Mesodermal cell (in vitro differentiated cells): ENCODE measurements around the gene GNA12.
A peak's percentile ranks its signal among the peaks of the same experiment; 100 is the strongest.
"Not testable (repeated sequence)": the region's sequence is repeated elsewhere in the genome, so short reads cannot be mapped to it uniquely, and the experiment has no call there.

Experiments
- H3K27ac ChIP-seq: 2 replicates; pipeline ENCODE4 v1.7.0; 2013; ENCODE audit warnings: mild to moderate bottlenecking, low read depth, low read length, moderate library complexity; ENCODE audit not compliant: severe bottlenecking
- H3K36me3 ChIP-seq: 2 replicates; pipeline ENCODE4 v1.7.1; 2013; ENCODE audit warnings: mild to moderate bottlenecking, low read length, moderate library complexity; ENCODE audit not compliant: control insufficient read depth, insufficient read depth
- H3K4me1 ChIP-seq: one replicate; pipeline ENCODE4 v1.7.1; 2013; ENCODE audit warnings: mild to moderate bottlenecking, low read length; ENCODE audit not compliant: insufficient read depth, control insufficient read depth, poor library complexity, severe bottlenecking
- H3K4me3 ChIP-seq: 2 replicates; pipeline ENCODE4 v1.7.0; 2013; ENCODE audit warnings: low read length, control low read depth, mild to moderate bottlenecking; ENCODE audit not compliant: insufficient read depth, poor library complexity, severe bottlenecking; ENCODE audit errors: extremely low read depth
- H3K9me3 ChIP-seq: 2 replicates; pipeline ENCODE4 v1.7.1; 2013; ENCODE audit warnings: mild to moderate bottlenecking, low read length, moderate library complexity; ENCODE audit not compliant: control insufficient read depth
- WGBS, 2 experiments: methylation state at CpG; one replicate each; pipeline ENCODE4 v1.1.5; 2013; ENCODE audit warnings: missing lambda C conversion rate in 2 of 2; ENCODE audit not compliant: insufficient coverage in 2 of 2; 5-methylcytosine and 5-hydroxymethylcytosine counted together

GNA12 gene

GRCh38 chr7:2734751-2735571, 109.1 kb downstream of the GNA12 start:
- Histone ChIP-seq H3K27ac (no peak overlapping the region), H3K9me3 (no peaks in the 10 kb centered on the region), H3K4me1 (peaks cover 6% of the 10 kb centered on the region), H3K4me3 (no peak overlapping the region), H3K36me3 (peaks cover 56% of the 10 kb centered on the region)
- 89 to 93% methylated on average over 17 to 30 of the region's 33 CpGs for WGBS, 2 experiments

GRCh38 chr7:2734084-2734686, 109.9 kb downstream of the GNA12 start:
- Histone ChIP-seq H3K27ac (no peak overlapping the region), H3K36me3 (peaks cover 60% of the 10 kb centered on the region), H3K9me3 (no peaks in the 10 kb centered on the region), H3K4me1 (peaks cover 6% of the 10 kb centered on the region), H3K4me3 (no peak overlapping the region)
- 95 to 96% methylated on average over 17 to 23 of the region's 24 CpGs for WGBS, 2 experiments

- Histone ChIP-seq H3K4me3 (no peak overlapping the region), H3K27ac (no peak overlapping the region), H3K36me3 (peaks cover 61% of the 10 kb centered on the region), H3K9me3 (no peaks in the 10 kb centered on the region), H3K4me1 (peaks cover 6% of the 10 kb centered on the region)
- 93% methylated on average over 16 to 18 of the region's 18 CpGs for WGBS, 2 experiments
These were observed 111.0 kb downstream of the GNA12 start for GRCh38 chr7:2732959-2733584.

GRCh38 chr7:2732388-2732787, 111.7 kb downstream of the GNA12 start:
- Histone ChIP-seq H3K27ac (no peak overlapping the region), H3K36me3 (peaks cover 63% of the 10 kb centered on the region), H3K9me3 (no peaks in the 10 kb centered on the region), H3K4me1 (peaks cover 6% of the 10 kb centered on the region), H3K4me3 (no peak overlapping the region)
- 96 to 97% methylated on average over 8 to 9 of the region's 9 CpGs for WGBS, 2 experiments

- no peak overlapping the region for H3K4me3 ChIP-seq
- 95 to 96% methylated on average over 34 to 42 of the region's 45 CpGs for WGBS, 2 experiments
- peaks cover 6% of the 10 kb centered on the region for H3K4me1 ChIP-seq
- no peak overlapping the region for H3K27ac ChIP-seq
- peaks cover 69% of the 10 kb centered on the region for H3K36me3 ChIP-seq
- no peaks in the 10 kb centered on the region for H3K9me3 ChIP-seq
These were observed 113.0 kb downstream of the GNA12 start for GRCh38 chr7:2730846-2731770.

- H3K4me1 ChIP-seq: peaks cover 5% of the 10 kb centered on the region
- no peak overlapping the region for H3K27ac ChIP-seq
- H3K36me3 ChIP-seq: peaks cover 70% of the 10 kb centered on the region
- no peak overlapping the region for H3K4me3 ChIP-seq
- 96 to 97% methylated on average over 31 to 33 of the region's 33 CpGs for WGBS, 2 experiments
- no peaks in the 10 kb centered on the region for H3K9me3 ChIP-seq
These were observed 114.0 kb downstream of the GNA12 start for GRCh38 chr7:2729893-2730716.

- H3K36me3 ChIP-seq: peaks cover 73% of the 10 kb centered on the region
- 93% methylated on average over 32 to 35 of the region's 37 CpGs for WGBS, 2 experiments
- H3K27ac ChIP-seq: peak overlapping the region; percentile 23
- H3K9me3 ChIP-seq: no peaks in the 10 kb centered on the region
- no peak overlapping the region for H3K4me3 ChIP-seq
- H3K4me1 ChIP-seq: no peaks in the 10 kb centered on the region
These were observed 114.8 kb downstream of the GNA12 start for GRCh38 chr7:2729031-2729892.

- Histone ChIP-seq H3K4me1 (no peaks in the 10 kb centered on the region), H3K27ac (no peak overlapping the region), H3K9me3 (no peaks in the 10 kb centered on the region), H3K36me3 (peaks cover 67% of the 10 kb centered on the region), H3K4me3 (no peak overlapping the region)
- WGBS, 2 experiments: 89 to 94% methylated on average over 9 of the region's 15 CpGs
These were observed 115.6 kb downstream of the GNA12 start for GRCh38 chr7:2728316-2729030.

GRCh38 chr7:2727206-2727605, 116.9 kb downstream of the GNA12 start:
- peaks cover 62% of the 10 kb centered on the region for H3K36me3 ChIP-seq
- not testable (repeated sequence) for H3K4me1 ChIP-seq

More at GRCh38 chr7:2727206-2727605, 116.9 kb downstream of the GNA12 start:
- H3K9me3 ChIP-seq, H3K4me3 ChIP-seq, H3K27ac ChIP-seq: not testable (repeated sequence)
- 76 to 80% methylated on average over 10 to 11 of the region's 13 CpGs for WGBS, 2 experiments
